GM19463 (cell line): ENCODE data around the gene TMEM204.

Experiments
- ATAC-seq: cut with Tn5 transposase; IDR thresholded peaks from one replicate; pipeline ENCODE4 v1.9.1; 2021; ENCODE audit warnings: mild to moderate bottlenecking, moderate library complexity; ENCODE audit not compliant: unreplicated experiment

TMEM204 gene

DNA sequence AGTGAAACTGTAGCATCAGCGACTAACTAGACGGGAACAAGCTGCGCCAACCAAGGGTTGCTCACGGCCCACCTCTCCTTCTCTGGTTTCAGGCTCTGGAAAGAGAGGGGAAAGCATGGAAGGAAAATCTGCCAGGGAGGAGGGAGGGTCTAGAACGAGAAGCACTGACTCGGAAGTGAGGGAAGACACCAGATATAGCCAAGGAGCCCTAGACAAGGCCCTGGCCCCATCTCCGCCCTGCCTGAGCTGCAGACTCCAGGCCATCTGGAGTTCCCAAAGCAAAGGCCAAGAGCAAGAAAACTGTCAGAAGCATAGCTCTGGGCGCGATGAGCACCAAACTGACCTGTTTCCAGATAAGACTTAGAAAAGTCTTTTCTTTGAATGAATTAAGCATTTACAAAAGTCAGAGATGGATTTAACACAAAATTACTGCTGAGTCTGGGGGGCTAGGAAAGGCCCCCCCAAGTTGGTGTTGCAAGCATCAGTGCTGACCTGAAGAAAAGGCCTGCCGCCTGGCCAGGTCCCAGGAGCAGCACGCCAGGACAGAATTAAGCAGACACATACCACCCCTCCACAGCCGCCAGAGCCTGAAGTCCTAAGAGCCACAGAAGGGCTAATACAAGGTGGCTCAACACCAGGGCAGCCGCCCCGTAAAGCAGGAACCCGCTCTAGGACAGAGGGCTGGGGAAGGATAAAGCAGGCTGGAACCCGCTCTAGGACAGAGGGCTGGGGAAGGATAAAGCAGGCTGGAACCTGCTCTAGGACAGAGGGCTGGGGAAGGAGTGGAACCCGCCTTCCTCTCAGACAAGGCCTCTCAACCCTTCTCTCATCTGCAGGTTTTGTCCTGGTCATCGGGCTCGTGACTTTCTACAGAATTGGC, 20.7 kb downstream of the TMEM204 start:
- no peak for ATAC-seq

DNA sequence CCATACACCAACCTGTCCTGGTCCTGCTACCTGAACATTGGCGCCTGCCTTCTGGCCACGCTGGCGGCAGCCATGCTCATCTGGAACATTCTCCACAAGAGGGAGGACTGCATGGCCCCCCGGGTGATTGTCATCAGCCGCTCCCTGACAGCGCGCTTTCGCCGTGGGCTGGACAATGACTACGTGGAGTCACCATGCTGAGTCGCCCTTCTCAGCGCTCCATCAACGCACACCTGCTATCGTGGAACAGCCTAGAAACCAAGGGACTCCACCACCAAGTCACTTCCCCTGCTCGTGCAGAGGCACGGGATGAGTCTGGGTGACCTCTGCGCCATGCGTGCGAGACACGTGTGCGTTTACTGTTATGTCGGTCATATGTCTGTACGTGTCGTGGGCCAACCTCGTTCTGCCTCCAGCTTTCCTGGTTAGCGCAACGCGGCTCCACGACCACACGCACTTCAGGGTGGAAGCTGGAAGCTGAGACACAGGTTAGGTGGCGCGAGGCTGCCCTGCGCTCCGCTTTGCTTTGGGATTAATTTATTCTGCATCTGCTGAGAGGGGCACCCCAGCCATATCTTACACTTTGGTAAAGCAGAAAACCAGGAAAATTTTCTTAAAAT, 21.5 kb downstream of the TMEM204 start:
- ATAC-seq, result no peak

DNA sequence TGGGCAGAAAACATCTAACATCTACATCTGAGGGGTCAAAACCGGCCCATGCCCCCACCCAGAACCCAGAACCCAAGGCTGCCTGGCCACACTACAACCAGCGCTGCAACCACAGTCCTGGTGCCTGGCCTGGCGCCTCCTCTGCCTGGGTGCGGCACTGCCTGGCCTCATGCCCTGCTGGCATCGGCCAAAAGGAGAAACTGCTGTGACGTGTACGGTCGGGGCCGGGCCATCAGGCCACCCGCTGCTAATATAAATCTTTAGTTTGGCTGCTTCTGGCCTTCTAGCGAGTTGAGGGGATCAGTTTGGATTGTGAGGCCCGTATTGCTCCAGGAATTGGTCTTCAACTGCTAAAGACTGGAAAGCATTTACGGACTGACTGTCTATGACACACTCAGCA, 22.8 kb downstream of the TMEM204 start:
- no peak for ATAC-seq

DNA sequence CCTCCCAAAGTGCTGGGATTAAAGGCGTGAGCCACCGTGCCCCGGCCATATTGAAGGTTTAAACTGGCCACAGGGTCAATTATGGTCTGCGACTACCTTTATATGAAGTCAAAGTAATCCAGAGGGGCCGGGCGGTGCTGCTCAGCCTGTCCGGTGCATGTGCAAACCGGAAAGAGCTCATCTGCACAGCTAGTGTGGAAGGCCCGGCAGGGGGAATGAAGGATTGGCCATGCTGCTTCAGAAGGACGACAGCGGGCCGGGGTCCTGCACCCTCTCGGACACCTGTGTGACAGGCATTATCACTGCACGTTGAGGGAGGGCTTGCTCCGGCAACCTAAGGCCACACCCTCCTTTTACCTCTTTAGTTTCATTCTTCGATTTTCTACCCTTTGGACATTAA, 23.6 kb downstream of the TMEM204 start:
- ATAC-seq, result no peak

DNA sequence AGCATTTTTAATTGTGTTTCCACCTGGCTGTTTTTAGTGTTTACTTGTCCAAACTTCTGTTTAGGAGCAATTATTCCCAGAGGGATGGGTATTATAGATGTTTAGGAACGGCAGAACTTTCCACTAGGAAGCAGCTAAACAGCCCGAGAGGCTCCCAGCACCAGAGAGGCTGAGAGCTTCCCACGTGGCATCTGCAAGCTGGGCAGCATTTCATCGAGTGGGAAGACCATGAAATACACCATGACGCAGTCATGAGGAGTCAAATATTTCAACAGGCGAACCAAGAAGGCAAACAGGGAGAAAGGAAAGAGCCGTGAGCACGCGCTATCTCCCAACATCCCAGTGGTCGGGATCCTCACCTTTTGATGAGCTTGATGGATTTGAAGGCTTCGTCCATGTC, 24.1 kb downstream of the TMEM204 start:
- ATAC-seq, result no peak

DNA sequence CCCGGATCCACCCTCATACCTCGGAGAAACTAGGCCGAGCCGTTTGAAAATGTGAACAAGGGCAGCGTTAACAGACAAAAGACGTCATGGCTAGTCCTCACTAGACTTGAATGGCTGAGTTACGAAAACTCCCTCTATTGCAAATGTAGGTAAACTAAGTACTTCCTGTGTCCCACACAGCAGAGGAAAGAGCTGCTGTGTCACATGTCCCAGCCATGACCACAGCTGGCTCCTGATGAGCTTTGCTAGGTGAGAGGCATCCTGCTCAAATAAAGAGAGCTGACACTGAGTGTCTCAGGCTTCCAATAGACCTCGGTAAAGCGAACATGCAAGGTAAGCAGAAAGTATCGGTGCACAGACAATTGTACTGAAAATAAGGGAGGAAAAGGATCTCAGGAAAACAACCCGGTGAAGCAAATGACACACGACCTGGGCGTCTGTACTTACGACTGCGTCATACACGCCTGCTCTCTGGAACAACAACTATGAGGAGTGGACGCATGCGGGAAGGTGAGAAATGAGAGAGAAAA, 26.0 kb downstream of the TMEM204 start:
- no peak for ATAC-seq

DNA sequence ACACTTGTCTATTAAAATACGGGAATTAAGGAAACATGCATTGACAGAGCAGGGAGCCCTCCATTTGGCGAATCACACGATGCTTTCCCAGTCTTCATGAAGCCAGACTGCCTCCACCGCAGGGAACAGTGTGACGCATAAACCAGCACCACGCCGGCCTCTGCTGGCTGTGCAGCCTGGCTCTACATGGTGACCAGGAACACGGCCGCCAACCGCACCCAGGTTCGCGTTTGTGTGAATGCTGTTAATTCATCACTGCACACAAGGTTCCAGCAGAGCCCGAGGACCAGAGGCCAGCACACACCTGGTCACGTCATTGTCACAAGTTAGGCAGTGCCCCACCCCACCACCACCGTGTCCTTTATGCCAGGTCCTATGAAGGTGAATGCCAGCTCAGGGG, 26.7 kb downstream of the TMEM204 start:
- no peak for ATAC-seq

DNA sequence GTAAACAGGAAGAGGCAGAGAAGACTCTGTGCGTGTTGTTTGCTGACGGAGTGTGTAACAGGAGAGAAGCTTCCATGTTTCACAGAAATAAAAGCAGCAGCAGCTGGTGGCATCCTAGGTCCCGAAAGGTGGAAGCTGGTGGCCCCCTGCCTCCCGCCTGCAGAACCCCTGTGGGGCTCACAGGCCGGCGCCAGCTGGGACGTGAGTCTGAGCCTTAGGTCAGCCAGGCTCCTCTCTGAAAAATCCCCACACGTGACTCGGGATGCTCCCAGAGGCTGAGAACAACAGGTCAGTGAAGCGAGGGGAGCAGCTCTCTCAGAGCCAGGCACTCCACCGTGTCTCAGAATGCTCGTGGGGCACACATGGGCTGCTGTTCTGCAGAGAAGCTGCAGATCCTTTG, 27.4 kb downstream of the TMEM204 start:
- ATAC-seq, result no peak

DNA sequence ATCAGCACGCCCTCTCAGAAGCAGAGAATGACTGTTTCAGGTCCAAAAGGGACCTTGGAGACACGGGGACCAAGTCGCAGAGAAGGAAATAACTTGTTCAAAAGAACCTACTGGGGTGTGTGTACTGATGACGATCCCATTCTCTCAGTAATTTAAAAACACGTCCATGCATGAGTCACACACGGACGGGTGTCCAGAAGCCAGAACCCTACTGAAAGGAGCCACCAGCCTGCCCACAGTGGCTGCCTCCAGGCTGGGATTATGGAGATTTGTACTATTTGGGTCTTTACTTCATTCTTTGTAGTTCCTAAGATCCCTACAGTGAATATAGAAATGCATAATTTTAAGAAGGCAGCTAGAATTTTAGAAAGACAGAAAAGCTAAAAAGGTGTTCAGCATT, 27.8 kb downstream of the TMEM204 start:
- no peak for ATAC-seq

DNA sequence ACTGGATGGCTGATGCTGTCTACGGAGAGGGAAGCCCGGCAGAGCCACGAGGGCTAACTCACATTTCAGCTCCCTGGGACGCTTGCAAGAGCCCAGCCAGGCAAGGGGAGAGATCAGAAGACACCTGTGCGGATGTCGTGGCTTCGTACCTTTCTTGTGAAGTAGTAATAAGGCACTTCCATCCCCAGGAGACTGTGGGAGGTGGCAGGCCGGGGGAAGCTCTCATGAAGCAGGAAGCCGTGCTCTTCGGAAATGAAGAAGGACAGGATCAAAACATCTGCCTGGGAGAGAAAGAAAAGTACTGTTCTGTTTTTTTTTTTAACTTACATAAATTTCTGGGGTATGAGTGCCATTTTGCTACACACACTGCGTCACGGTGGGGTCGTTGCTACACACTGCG, 28.4 kb downstream of the TMEM204 start:
- ATAC-seq, result no peak

DNA sequence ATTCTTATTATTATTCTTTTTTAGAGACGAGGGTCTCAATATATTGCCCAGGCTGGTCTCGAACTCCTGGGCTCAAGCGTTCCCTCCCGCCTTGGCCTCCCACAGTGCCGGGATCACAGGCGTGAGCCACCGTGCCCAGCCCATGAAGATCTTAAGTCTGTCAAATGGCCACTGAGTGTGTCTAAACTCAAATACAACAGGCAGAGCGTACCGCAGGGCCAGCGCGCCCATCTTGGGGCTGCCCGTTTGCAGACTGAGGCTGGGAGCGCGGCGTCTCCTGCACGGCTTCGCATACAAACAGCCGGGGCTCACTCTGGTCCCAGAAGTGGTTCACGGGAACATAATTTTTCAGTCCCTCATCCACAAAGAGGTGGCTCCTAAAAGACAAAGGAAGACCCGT, 30.3 kb downstream of the TMEM204 start:
- ATAC-seq, result no peak

DNA sequence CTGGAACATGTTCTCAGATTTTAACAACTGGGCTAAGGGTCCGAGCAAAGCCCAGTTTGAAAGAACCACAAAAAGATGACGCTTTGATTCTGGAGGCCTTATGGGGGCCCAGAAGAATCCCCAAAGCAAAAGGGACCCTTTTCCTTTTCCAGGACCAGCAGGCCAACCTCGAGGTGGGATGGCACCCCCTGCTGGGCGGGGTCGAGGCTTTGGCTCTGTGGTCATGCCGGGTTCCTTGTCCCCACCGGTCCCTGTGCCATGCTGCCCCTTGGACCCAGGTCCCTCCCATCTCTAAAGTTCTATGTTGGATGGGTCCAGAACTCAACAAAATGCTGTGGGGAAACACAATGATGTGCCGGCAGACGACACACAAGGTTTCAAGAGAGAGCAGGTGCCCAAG, 30.9 kb downstream of the TMEM204 start:
- no peak for ATAC-seq

DNA sequence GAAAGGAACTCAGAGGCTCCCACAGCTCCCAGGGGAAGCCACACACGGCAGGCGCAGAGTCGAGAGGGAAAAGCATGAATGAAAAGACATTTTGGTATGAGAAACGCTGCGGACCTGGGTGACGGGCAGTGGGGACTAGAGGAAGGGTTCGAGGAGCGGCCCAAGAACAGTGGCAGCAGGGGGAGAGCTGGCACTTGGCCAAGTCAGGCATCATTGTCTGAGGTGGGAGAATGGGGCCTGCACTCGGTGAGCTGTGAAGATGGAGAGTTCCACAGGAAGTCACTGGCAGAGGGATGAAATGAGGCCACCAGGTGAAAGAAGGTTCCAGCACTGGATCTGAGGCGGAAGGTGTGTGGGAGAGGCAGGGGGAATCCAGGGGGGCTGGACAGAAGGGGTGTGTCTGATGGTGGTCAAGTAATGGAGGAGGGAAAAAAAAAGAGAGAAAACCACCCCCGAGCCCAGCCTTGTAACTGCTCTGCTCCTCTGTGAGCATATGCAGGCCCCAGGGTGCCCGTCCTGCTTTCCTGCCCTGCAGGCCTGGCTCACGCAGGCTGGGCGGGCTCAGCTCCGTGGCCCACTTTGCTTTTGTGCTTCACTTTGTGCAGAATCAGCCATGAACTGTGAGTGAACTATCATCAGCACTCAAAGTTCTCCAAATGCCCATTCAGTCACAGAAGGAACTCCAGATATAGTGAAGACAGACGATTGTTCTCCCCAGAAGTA, 31.8 kb downstream of the TMEM204 start:
- no peak for ATAC-seq

DNA sequence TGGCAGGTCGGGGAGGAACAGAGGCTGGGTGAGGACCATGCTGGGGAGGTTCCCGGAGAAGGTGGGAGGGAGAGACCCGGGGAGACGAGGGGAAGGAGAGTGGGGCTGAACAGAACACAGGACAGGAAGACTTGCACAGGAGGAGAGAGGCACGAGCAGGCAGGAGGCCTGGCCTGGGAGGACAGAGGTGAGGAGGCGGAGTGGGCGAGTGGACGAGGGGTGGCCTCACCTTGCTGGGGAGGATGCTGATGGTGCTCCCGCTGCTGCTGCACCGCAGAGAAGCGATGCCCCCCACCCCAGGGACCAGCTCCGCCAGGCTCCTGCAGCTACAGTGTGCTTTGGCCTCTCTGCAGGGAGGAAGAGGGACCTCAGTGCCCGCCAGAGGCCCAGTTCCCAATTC, 34.5 kb downstream of the TMEM204 start:
- no peak for ATAC-seq

DNA sequence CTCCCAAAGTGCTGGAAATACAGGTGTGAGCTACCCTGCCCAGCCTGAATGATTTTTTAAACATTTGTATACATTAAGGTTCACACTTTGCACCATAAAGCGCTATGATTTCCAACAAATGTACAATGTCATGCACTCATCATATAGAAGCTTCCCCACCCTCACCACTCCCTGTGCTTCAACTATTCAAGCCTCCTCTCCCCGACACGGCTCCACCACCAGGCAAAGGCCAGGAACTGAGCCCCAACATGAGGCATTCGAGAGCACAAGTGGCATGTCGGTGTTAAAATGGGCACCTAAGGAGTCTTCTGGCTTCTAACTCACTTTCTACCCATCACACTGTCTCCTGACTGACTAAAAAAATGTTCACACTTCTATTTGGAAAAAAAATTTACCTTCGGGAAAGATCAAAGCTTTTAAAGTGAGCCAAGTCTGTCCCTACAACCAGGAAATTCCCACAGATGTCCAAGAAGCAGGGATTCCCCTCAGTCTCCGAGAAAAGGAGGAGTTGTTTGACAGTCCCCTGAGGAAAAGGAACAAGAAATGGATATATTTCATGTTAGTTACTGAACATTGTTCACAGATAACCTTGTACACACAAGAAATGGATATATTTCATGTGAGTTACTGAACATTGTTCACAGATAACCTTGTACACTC, 37.7 kb downstream of the TMEM204 start:
- no peak for ATAC-seq

DNA sequence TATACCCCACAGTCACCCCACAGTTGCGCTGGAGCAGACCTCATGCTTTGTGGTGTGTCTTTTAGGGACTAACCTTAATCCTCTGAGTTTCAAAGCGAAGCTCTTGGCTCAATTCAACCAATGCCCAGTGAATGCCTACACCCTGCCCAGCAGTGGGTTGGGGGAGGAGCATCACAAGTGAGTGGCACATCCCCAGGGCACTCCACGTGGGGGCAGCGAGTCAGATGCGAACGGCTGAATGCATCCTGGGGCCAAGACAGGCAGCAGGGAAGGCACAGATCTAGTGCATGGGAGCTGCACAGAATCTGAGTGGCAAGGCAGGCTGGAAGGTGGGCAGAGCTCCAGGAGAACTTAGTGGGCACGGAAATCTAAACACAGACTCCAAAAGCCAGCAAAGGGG, 39.2 kb downstream of the TMEM204 start:
- no peak for ATAC-seq

DNA sequence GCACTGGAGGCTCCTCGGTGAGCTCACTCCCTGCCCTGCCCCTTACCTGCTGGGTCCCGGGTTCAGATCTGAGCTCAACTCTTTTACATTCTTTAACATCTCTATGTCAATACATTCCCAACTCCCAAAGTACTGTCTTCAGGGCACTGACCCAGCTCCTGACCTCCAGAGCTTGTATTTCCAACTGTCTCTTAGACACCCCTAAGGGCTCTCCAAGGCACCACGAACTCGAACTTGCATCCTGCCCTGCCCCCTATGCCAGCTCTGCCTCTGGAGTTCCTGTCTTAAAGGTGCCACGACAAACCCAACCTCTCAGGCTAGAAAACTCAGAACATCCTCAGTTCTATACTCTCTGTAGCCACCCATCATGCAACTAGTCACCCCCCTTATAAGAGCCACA, 39.8 kb downstream of the TMEM204 start:
- ATAC-seq, result no peak

DNA sequence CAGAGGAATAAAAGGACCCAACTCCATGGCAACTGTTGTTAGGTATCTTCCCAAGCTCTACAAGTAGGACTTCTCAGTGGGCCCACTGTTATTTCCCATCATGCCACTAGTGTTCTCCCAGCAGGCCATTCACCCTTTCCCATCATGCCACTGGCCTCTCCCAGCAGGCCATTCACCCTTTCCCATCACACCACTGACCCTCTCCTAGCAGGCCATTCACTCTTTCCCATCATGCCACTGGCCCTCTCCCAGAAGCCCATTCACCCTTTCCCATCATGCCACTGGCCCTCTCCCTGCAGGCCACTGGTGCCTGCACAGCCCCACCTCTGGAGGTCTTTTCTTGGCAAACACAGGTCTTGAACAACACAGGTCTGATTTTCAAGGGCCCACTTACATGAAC, 42.1 kb downstream of the TMEM204 start:
- no peak for ATAC-seq

DNA sequence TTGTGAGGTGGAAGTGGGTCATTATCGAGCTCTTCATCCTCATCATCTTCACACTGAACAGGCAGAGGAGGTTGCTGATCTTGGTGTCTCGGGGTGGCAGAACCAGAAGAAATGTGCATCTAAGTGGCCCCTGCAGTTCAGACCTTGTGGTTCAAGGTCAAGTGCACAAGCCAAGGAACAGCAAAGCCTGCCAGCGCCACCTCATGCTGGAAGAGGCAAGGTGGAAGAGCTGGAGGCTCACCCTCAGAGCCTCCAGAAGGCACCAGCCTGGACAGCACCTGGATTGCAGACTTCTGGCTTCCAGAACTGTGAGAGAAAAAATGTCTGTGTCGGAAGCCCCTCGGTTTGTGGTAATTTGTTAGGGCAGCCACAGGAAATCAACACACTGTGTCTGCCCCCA, 45.7 kb downstream of the TMEM204 start:
- no peak for ATAC-seq

DNA sequence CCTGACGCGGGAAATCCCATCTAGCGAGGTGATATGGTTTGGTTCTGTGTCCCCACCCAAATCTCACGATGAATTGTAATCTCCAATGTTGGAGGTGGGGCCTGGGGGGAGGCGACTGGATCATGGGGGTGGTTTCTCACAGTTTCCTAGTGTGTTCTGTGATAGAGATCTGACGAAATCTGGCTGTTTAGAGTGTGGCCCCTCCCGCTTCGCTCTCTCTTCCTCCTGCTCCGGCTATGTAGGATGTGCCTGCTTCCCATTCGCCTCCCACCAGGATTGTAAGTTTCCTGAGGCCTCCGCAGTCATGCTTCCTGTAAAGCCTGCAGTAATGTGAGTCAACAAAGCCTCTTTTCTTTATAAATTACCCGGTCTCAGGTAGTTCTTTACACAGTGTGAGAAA, 46.8 kb downstream of the TMEM204 start:
- ATAC-seq, result no peak

DNA sequence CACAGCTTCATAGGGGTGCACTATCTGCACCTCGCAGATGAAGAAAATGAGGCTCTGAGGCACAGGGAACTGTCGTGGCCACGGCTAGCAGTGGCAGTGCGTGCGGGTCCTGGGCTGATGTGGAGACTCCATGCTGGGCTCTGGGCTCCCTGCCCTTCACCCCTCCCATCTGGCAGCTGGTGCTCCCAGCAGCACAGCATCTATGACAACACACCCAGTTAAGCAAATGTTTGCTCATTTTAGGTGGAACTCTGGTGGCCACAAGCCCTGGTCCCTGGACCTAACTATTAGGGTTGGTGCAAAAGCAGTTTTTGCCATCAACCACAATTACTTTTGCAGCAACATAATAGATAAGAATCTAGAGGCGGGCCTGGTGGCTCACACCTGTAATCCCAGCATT, 47.5 kb downstream of the TMEM204 start:
- ATAC-seq, result no peak
